NT2/D1 (cell line): Measurements from ENCODE around the gene NME7.

Experiments
- SUZ12 ChIP-seq: IDR thresholded peaks from 2 replicates; pipeline ENCODE4 v1.6.1; 2011; ENCODE audit not compliant: insufficient read length, insufficient read depth; ENCODE audit errors: extremely low read depth
- ZNF274 ChIP-seq: IDR thresholded peaks from 2 replicates; pipeline ENCODE4 v1.6.1; 2011; ENCODE audit warnings: mild to moderate bottlenecking, low read depth, low read length

GRCh38 chr1:169212088-169212487 lies 155.5 kb downstream of the NME7 start:
- TF ChIP-seq ZNF274 (no peak), SUZ12 (no peak)
